Placental pericyte (primary cell): ENCODE data around the gene ACTR1B. TPM values are rescaled to one million over a fixed set of nuclear protein-coding genes. Genes with fewer than 3 reads are reported as not detected.

Source experiments
- small RNA-seq: library from RNA; depleted of rRNA; stranded (forward); fragments of <200 nt; gene quantifications from one replicate; pipeline ENCODE3, GENCODE V24; 2012; ENCODE audit warnings: low replicate concordance
- total RNA-seq: library from RNA; depleted of rRNA; stranded (reverse); fragments of >200 nt; gene quantifications from 2 replicates; pipeline ENCODE4 v1.2.3, GENCODE V29; 2012

ACTR1B gene
- total RNA-seq, result 40.3 and 69.9 TPM in 2 replicates

GRCh38 chr2:97663962-97664635, at the start of gene ACTR1B:
Gene ACTR1B (minus strand): TSS chr2:97664044. CDS start chr2:97663890, 154 bp downstream.

GRCh38 chr2:97669448-97669847, 5.6 kb upstream of the ACTR1B start, which contains the start of gene C2orf92:
Gene C2orf92 (plus strand): TSS chr2:97669713. CDS start chr2:97669789, 76 bp downstream.

GRCh38 chr2:97645695-97646629, 17.9 kb downstream of the ACTR1B start, which contains the start of gene COX5B:
Gene COX5B (plus strand): TSS chr2:97646062. CDS start chr2:97646087, 25 bp downstream.

Small RNA genes within 50 kb of the gene (small RNA-seq; reads per million reads assigned to genes)
- gene RNU4-8P, result 0.42 reads per million, percentile 13 among the genes with 10 or more reads in this experiment

Other genes starting within 250 kb of the ACTR1B start
- 18.8 and 32.9 TPM in 2 replicates for gene ANKRD36B, start 74.2 kb downstream of the ACTR1B start, total RNA-seq
- 125 and 163 TPM in 2 replicates for gene COX5B, start 18.0 kb downstream of the ACTR1B start, total RNA-seq
- gene C2orf92, start 5.7 kb upstream of the ACTR1B start, total RNA-seq, result 2.4 and 5.9 TPM in 2 replicates
- 0.43 TPM in 1 of 2 replicates, not detected in the other for gene ZAP70, start 49.5 kb upstream of the ACTR1B start, total RNA-seq